Measurements from ENCODE around the gene GFPT1. TPM values are rescaled to one million over a fixed set of nuclear protein-coding genes. Genes with fewer than 3 reads are reported as not detected.

The GFPT1 gene
- total and polyA plus RNA-seq, 2 experiments from 2014 or later: 60.8 to 62.0 TPM

DNA sequence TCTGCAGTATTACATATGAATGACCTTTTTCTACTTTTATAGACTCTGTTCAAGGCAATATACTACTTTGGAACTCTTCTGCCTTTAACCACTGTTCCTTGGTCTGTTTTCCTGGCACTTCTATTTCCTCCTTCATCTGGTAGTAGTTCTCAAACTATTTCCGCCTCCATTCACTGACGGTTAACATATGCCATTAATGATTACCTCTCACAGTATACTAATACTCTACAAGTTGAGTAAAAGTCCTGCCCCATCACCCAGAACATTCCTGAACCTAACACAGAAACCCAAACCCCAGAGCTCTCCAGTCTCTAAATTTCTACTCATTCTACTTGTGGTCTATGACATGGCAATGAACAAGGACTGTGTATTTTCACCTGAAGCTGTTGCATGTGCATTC lies 4.5 kb downstream of the GFPT1 start:
- no peak overlapping the region for H3K27ac Mint-ChIP-seq
- no peaks in the 10 kb centered on the region for H3K36me3 ChIP-seq (ENCODE audit: insufficient read depth)
- no peak for ATAC-seq
- no peaks in the 10 kb centered on the region; the same call in 2 of the 3 replicates for H3K9me3 Mint-ChIP-seq
- H3K27me3 Mint-ChIP-seq (ENCODE audit: insufficient read depth, low read depth, poor library complexity): no peaks in the 10 kb centered on the region
- H3K4me1 Mint-ChIP-seq: peaks cover 18% of the 10 kb centered on the region
- peaks cover 20% of the 10 kb centered on the region for H3K4me1 ChIP-seq (ENCODE audit: insufficient read depth)
- H3K4me3 Mint-ChIP-seq: no peak overlapping the region
- no peaks in the 10 kb centered on the region for H3K27me3 ChIP-seq (ENCODE audit: insufficient read depth)
- peak overlapping the region; percentile 45; the same call in 1 of the 2 replicates for H3K27ac ChIP-seq (ENCODE audit: low read depth)
- no peaks in the 10 kb centered on the region; the same call in 2 of the 3 replicates for H3K36me3 Mint-ChIP-seq (ENCODE audit: low read depth)
- H3K79me2 ChIP-seq (replicated peaks; ENCODE audit: insufficient read depth): peaks cover 91% of the 10 kb centered on the region
- H3K9me2 ChIP-seq (ENCODE audit: insufficient read depth): no peaks in the 10 kb centered on the region
- no peak overlapping the region for H2AFZ ChIP-seq
- H3K4me2 ChIP-seq: no peak overlapping the region
- H3F3A ChIP-seq (replicated peaks; ENCODE audit: low read depth): no peaks in the 10 kb centered on the region; the same call in 1 of the 2 replicates
- peaks cover 18% of the 10 kb centered on the region for H4K20me1 ChIP-seq (replicated peaks; ENCODE audit: insufficient read depth)
- no peak for DNase-seq (ENCODE audit: low spot score)
- TF ChIP-seq, protein P1, sequence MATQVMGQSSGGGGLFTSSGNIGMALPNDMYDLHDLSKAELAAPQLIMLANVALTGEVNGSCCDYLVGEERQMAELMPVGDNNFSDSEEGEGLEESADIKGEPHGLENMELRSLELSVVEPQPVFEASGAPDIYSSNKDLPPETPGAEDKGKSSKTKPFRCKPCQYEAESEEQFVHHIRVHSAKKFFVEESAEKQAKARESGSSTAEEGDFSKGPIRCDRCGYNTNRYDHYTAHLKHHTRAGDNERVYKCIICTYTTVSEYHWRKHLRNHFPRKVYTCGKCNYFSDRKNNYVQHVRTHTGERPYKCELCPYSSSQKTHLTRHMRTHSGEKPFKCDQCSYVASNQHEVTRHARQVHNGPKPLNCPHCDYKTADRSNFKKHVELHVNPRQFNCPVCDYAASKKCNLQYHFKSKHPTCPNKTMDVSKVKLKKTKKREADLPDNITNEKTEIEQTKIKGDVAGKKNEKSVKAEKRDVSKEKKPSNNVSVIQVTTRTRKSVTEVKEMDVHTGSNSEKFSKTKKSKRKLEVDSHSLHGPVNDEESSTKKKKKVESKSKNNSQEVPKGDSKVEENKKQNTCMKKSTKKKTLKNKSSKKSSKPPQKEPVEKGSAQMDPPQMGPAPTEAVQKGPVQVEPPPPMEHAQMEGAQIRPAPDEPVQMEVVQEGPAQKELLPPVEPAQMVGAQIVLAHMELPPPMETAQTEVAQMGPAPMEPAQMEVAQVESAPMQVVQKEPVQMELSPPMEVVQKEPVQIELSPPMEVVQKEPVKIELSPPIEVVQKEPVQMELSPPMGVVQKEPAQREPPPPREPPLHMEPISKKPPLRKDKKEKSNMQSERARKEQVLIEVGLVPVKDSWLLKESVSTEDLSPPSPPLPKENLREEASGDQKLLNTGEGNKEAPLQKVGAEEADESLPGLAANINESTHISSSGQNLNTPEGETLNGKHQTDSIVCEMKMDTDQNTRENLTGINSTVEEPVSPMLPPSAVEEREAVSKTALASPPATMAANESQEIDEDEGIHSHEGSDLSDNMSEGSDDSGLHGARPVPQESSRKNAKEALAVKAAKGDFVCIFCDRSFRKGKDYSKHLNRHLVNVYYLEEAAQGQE (IDR thresholded peaks at IDR 0.05; ENCODE audit: unreplicated experiment): no peak
- no peak for TF ChIP-seq ZNF114 (CRISPR knock-in tag; IDR thresholded peaks at IDR 0.05)
- TF ChIP-seq NANOG (IDR thresholded peaks at IDR 0.05; ENCODE audit: borderline replicate concordance): no peak
- no peak for TF ChIP-seq CREB1 (CRISPR knock-in tag; IDR thresholded peaks at IDR 0.05; ENCODE audit: low read depth)
- TF ChIP-seq, protein P2, sequence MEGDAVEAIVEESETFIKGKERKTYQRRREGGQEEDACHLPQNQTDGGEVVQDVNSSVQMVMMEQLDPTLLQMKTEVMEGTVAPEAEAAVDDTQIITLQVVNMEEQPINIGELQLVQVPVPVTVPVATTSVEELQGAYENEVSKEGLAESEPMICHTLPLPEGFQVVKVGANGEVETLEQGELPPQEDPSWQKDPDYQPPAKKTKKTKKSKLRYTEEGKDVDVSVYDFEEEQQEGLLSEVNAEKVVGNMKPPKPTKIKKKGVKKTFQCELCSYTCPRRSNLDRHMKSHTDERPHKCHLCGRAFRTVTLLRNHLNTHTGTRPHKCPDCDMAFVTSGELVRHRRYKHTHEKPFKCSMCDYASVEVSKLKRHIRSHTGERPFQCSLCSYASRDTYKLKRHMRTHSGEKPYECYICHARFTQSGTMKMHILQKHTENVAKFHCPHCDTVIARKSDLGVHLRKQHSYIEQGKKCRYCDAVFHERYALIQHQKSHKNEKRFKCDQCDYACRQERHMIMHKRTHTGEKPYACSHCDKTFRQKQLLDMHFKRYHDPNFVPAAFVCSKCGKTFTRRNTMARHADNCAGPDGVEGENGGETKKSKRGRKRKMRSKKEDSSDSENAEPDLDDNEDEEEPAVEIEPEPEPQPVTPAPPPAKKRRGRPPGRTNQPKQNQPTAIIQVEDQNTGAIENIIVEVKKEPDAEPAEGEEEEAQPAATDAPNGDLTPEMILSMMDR (conservative IDR thresholded peaks at IDR 0.05; ENCODE audit: low read depth in 2 of 2): no peak
- no peak for TF ChIP-seq ZNF331 (CRISPR knock-in tag; IDR thresholded peaks at IDR 0.05; ENCODE audit: low read depth)
- no peak overlapping the region for H3K4me3 ChIP-seq

DNA sequence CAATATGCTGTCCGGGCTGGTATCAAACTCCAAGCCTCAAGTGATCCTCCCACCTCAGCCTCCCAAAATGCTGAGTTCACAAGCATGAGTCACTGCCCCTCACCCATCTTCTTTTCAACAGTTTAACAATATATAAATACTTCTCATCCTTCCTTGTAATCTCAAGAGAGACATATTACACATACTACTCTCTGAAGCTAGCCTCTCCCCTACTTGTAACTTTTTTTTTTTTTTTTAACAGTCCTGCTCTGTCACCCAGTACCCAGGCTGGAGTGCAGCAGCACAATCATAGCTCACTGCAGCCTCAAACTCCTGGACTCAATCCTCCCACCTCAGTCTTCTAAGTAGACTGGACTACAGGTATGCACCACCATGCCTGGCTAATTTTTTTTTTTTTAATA lies 5.7 kb downstream of the GFPT1 start:
- Histone ChIP-seq H3K27ac (ENCODE audit: low read depth) (no peak overlapping the region), H3K9me2 (ENCODE audit: insufficient read depth) (no peaks in the 10 kb centered on the region), H3K4me3 (no peak overlapping the region), H3F3A (replicated peaks; ENCODE audit: low read depth) (no peaks in the 10 kb centered on the region; the same call in 1 of the 2 replicates), H4K20me1 (replicated peaks; ENCODE audit: insufficient read depth) (peaks cover 18% of the 10 kb centered on the region), H2AFZ (no peak overlapping the region), H3K4me2 (no peak overlapping the region), H3K79me2 (replicated peaks; ENCODE audit: insufficient read depth) (peaks cover 100% of the 10 kb centered on the region), H3K27me3 (ENCODE audit: insufficient read depth) (no peaks in the 10 kb centered on the region), H3K36me3 (ENCODE audit: insufficient read depth) (no peaks in the 10 kb centered on the region), H3K4me1 (ENCODE audit: insufficient read depth) (peaks cover 18% of the 10 kb centered on the region)
- ATAC-seq (no peak), DNase-seq (ENCODE audit: low spot score) (no peak)
- peak overlapping the region; percentile 76; the same call in 1 of the 2 replicates for H3K27ac Mint-ChIP-seq
- no peaks in the 10 kb centered on the region; the same call in 2 of the 3 replicates for H3K9me3 Mint-ChIP-seq
- H3K36me3 Mint-ChIP-seq (ENCODE audit: low read depth): no peaks in the 10 kb centered on the region; the same call in 2 of the 3 replicates
- peaks cover 16% of the 10 kb centered on the region for H3K4me1 Mint-ChIP-seq
- H3K4me3 Mint-ChIP-seq: no peak overlapping the region
- H3K27me3 Mint-ChIP-seq (ENCODE audit: insufficient read depth, low read depth, poor library complexity): no peaks in the 10 kb centered on the region
- no peak for TF ChIP-seq EZH2 (IDR thresholded peaks at IDR 0.05; ENCODE audit: low read depth, unreplicated experiment)
- no peak for TF ChIP-seq CREB1 (CRISPR knock-in tag; IDR thresholded peaks at IDR 0.05; ENCODE audit: low read depth)
- no peak for TF ChIP-seq NANOG (IDR thresholded peaks at IDR 0.05; ENCODE audit: borderline replicate concordance)
- TF ChIP-seq, protein P2 (conservative IDR thresholded peaks at IDR 0.05; ENCODE audit: low read depth in 2 of 2): no peak
- no peak for TF ChIP-seq ZNF331 (CRISPR knock-in tag; IDR thresholded peaks at IDR 0.05; ENCODE audit: low read depth)
- TF ChIP-seq ZNF114 (CRISPR knock-in tag; IDR thresholded peaks at IDR 0.05): no peak
- TF ChIP-seq, protein P1 (IDR thresholded peaks at IDR 0.05; ENCODE audit: unreplicated experiment): no peak
- TF ChIP-seq EZH2phosphoT487 (IDR thresholded peaks at IDR 0.05; ENCODE audit: unreplicated experiment): no peak
- no peak for TF ChIP-seq STAT1 (IDR thresholded peaks at IDR 0.05; ENCODE audit: unreplicated experiment)
- TF ChIP-seq, protein P3, sequence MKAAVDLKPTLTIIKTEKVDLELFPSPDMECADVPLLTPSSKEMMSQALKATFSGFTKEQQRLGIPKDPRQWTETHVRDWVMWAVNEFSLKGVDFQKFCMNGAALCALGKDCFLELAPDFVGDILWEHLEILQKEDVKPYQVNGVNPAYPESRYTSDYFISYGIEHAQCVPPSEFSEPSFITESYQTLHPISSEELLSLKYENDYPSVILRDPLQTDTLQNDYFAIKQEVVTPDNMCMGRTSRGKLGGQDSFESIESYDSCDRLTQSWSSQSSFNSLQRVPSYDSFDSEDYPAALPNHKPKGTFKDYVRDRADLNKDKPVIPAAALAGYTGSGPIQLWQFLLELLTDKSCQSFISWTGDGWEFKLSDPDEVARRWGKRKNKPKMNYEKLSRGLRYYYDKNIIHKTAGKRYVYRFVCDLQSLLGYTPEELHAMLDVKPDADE (IDR thresholded peaks at IDR 0.05): no peak
- TF ChIP-seq JUNB (IDR thresholded peaks at IDR 0.05; ENCODE audit: unreplicated experiment): no peak

Measured in GM23338 (cell line).